GM15510 (cell line): ENCODE results near the gene RABGAP1.

Experiments used
- POLR2A ChIP-seq: IDR thresholded peaks from 3 replicates; pipeline ENCODE4 v1.6.1; 2011; ENCODE audit warnings: borderline replicate concordance; ENCODE audit not compliant: insufficient read length; ENCODE audit errors: extremely low read depth

The RABGAP1 gene

DNA sequence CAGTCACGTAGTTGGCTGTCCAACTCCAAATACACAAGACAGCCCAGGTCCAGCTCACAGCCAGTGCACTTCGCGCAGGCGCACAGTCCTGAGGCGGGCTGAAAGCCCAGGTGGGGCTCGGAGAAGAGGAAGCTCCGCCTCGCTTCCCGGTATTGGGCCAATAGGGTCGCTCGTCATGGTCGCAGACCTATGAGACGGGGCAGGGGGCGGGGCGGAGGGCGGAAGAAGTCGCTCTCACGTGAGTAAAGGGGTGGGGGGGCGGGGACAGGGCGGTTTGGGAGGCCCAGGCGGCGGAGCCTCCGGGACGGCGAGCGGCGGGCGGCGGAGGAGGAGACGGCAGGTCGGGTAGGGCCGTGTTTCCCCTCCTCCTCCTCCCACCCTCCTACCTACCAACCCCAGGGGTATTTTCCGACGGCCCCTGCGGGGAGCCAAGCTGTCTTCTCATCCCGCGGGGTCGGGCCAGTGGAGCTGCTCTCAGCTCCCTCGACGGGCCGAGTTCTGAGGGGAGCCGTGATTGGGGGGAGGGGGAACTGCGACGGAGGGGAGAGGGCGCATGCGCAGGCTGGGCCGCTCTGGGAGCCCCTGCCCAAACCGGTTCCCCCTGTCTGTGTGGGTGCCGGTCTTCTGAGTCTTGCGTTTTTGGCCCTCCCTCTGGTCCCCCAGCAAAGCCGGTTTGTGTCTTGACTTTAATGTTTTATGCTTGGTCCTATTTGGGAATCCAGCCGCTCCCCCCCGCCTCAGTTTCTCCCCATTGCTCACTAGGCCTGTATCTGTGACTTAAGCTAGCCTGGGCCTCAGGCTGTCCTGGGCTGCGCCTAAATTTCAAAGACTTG lies at the start of gene RABGAP1:
RABGAP1 (plus strand) TSS at position 272 of the 833 bp plus-strand sequence. CDS start 16,040 bp downstream, outside the sequence.
- peak; percentile 76 for TF ChIP-seq POLR2A

DNA sequence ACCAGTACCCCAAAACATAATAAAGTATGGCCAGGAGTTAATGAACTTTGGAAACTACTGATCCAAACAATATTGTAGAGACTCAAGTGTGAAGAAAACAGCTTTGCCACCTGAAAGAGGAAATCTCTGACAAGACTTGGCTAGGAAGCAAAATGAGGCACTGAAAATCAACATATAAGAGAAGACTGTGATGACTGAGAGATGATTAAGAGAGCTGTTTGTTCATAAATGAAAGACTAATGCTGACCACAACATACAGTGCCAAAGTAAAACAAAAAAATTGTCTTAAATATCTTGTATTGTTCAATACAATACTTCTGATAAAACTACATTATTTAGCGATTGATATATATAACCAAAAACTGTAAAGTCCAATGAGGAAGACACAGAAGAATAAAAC lies 42.9 kb upstream of the RABGAP1 start:
- no peak for TF ChIP-seq POLR2A

DNA sequence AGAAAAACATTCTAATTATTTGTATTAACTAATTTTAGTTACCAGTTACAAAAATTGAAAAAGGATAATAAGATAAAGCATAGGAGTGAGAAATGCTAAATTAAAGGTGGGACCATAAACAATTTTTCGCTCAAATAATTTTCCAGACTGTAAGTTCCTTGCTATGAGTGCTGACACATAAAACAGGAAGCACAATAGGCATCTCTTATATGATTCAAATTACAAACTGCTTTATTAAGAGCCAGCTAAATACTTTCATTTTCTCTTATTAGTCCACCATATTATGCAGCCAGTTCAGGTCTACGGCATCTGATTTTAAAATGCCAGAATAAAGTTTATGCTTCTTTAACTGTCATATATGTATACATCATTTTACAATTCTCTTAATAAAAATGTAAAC lies 40.0 kb upstream of the RABGAP1 start:
- TF ChIP-seq POLR2A = no peak

DNA sequence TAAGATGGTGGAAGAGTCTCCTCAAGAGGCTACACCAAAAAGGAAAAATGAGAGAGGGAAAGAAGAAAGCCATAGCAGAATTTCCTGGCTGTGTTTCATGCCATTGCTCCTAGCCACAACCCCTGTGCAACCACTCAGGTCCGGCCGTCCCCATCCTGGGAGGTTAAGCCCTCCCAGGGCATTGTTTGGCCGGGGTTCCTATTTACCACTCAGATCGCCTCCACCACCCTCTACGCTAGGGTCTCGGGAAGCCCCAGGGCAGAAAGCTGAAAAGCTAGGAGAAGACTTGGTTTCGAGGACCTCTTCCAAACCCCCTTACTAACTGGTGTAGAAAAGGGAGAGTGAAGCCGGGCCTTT lies 36.4 kb upstream of the RABGAP1 start:
- no peak for TF ChIP-seq POLR2A

DNA sequence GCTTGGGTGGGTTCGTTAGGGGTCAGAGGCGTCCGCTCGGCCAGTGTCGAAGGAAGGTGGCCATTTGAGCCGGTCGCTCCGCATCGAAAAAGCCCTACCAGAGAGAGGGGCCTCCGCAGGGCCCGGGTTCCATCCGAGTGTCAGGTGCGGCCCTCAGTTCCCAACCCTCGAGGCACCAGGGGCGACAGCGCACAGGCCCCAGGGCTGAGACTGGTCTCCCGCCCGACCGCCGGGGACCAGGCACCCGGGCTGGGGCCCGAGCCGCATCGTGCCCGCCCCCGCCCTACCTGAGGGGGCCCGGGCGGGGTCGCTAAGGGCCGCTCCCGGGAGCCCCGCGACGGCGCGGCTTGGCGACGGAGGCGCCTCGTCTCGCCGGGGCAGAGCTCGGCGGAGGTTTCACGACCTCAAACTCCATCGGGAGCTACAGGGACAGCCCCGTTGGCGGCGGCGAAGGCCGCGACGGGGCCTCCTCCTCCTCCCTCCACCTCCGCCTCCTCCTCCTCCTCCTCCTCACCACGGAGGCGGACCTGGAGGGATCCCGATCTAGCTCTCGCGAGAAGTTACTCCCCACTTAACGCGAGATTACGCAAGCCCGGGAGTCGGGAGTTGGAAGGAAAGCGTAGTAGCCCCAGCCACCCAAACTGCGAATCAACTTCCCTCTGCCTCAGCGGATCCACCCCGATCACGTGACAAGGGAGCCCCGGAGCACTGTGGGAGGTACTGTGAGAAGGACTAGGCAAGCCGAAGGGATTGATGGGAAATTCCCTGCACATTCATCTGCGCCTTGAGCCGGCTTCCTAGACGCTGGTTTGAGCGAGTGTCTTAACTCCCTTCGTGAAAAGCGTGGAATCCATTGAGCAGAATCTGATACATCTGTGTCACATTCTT lies 35.8 kb upstream of the RABGAP1 start, which contains the start of gene RC3H2:
RC3H2 (minus strand) TSS at position 537 of the 888 bp plus-strand sequence. CDS start 7,850 bp downstream, outside the sequence.
- TF ChIP-seq POLR2A = peak; percentile 86

DNA sequence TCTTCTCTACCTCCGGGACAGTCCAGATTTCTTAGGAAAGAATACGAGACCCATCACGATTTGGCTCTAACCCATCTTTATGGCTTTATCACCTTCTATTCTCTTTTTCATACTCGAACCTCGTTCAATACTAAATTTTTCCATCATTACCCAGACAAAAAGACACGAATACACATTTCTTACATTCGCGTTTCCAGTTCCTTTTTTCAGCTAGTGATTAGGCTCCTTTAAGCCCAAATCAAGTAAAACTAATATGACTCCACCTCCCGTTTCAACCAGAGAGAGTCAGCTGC lies 28.2 kb upstream of the RABGAP1 start:
- no peak for TF ChIP-seq POLR2A

DNA sequence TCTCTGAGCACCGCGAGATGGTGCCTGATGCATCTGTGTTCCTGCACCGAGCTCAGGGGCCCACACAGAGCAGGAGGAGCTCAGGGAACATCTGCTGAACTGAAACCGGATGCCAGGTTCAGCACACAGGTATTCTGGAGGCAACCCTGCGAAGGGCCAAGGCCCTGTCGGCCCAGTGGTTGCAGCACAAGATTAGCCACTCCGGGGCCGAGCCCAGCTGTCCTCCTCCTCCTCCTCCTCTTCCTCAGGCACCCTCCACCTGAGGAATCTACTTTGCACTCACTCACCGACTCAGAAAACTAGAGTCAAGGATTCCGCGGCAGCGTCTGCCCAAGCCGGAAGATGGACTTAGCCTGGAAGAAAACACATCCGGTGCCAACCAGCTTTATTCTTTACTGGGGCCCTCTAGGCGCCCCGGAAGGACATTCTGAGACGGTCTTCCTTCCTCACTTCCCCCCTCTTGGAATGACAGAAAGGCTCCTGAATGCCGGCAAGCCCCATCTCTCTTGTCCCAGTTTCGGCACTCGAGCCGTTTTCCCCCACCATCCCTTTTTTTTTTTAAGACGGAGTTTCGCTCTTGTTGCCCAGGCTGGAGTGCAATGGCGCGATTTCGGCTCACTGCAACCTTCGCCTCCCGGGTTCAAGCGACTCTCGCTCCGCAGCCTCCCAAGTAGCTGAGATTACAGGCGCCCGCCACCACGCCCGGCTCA lies 27.7 kb upstream of the RABGAP1 start, which contains the start of gene ZBTB6:
ZBTB6 (minus strand) TSS at position 360 of the 710 bp plus-strand sequence. CDS start 1,251 bp downstream, outside the sequence.
- peak; percentile 75 for TF ChIP-seq POLR2A

DNA sequence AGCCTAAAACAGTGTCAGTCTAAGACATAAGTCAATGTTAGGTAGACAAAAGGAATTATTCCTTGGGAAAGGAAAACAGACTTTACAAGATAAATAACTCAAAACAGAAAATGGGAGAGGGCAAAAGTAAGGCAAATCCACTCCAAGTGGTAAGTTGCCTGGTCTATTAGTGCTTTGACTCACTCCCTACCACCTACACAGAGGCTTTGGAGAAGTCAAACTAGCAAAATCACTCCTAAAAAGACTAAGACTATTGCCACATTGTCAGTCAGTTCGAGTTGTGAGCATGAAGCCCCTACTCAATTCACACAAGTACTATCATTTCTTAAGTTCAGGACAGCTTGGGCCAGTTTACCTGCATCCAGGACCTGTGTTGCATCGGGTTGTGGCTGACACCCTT lies 22.5 kb upstream of the RABGAP1 start:
- TF ChIP-seq POLR2A = no peak

DNA sequence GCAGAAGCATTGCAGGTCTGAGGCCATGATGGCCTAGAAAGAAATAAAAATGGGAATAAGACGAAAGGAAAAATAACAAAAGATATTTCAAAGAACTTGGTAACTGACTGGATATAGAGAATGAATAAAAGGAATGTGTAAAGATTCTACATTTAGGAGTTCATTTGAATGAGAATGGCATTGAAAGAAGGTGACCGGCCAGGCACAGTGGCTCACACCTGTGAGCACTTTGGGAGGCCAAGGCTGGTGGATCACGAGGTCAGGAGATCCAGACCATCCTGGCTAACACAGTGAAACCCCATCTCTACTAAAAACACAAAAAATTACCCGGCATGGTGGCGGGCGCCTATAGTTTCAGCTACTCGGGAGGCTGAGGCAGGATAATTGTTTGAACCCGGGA lies 18.1 kb upstream of the RABGAP1 start:
- no peak for TF ChIP-seq POLR2A

DNA sequence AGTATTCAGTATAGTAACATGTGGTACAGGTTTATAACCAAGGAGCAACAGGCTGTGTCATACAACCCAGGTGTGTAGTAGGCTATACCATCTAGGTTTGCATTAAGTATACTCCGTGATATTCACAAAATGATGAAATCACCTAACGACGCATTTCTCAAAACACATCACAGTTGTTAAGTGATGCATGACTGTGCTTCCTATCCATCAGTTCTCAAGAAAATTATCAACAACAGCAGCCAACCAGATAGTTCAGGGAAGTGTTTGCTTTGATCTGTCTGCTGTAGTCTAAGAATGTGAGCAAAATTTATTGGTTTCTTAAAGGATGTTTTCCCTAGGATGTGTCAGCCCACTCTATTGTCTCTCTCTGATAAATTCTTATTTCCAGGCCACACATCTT lies 16.9 kb upstream of the RABGAP1 start:
- TF ChIP-seq POLR2A = no peak

DNA sequence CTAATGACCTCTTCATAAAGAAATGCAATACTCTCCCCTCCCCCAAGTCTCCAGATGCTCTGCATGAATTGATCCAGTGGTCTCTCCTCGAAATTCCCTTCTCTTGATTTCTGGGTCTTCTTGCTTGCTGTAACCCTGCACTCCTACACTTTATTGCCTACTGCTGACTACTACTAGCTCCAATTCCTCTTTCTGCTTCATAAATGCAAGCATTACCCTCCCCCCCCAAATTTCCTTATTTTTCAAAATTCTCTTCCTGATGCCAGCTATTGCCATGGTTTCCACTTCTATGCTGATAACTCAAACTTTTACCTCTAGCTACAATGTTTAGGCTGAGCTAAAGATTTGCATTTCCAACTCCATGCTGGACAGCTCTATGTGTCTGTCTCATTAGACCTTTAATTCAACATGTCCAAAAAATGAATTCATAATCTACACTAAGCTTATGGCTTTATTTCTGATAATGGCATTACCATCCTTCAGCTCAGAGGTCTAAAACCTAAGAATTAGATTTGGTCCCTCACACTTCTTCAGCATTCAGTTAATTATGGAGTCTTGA lies 10.9 kb upstream of the RABGAP1 start:
- TF ChIP-seq POLR2A = no peak

DNA sequence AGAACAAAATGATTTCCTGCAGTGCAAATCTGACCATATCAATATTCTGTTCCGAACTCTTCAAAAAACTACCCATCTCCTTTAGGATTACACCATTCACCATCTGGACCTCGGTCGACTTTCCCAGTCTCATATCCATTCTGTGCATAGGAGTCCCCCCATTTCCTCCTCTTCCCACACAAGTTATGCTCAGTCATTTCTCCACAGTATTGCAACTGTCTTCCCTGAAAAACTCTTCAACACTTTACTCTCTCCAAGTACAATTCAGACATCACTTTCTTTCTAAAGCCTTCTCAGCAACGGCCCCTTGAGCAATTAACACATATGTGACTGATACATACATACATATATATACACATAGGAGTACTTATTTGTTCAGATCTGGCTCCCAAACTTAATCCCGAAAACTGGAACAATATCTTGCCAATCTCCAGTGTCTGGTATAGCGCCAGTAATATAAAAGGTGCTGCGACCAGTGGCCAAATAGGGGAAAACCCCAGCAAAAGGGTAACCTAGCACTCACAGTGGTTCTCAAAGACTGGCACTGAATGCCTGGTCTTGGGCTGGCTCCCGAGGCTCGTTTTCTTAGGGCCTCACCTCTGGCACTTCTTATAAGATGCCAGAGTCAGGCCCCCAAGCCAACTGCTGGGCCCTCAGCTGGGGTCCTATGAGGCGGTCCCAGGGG lies 10.1 kb upstream of the RABGAP1 start:
- no peak for TF ChIP-seq POLR2A

DNA sequence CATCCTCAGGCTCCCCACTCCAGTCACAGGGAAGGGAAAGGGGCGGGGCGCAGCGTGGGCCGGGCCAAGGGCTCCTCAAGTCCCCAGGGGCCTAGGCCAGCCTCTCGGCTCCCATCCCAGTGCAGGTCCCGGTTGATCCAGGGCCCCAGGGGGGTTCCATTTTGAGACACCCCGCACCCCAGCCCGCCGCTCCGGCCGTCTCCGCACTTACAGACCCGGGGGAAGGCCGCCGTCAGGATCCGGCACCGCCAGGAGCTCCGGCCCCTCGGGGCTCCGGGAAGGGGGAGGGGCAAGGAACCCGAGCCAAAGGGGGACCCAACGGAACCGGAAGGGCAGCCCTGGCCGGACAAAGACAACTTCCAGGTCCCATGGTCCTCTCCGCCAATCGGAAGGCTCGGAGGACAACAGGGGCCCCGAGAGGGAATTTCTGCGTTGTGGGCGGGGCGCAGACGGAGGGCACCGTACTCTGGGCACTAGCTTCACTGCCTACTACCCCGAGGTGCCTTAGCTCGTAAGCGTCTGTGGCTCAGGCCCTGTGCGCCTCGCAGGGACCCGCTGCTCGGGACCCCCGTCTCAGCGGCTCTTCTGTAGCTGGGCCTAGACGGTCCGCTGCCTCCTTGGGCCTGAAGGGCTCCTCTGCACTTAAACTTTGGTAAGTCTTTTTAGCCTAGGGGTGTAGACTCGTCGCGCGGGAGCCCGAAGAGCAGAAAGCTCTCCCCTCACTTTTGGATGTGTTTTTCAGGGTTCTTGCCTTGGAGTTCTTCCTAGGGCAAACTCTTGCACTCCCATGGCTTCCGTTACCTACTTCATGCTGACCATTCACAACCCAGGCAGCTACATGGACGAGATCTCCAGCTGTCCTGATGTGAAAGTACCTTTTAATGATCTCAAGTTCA lies 9.3 kb upstream of the RABGAP1 start, which contains the start of gene ZBTB26:
ZBTB26 (minus strand) TSS at position 287 of the 896 bp plus-strand sequence. CDS start 11,578 bp downstream, outside the sequence.
- peak; percentile 80 for TF ChIP-seq POLR2A
